ENCODE data around the gene KRTAP2-4.
"Not testable (repeated sequence)": the region's sequence is repeated elsewhere in the genome, so short reads cannot be mapped to it uniquely, and the experiment has no call there.

KRTAP2-4 gene

GRCh38 chr17:41073676-41074075 is 8.0 kb upstream of the KRTAP2-4 start:
- DNase-seq (ENCODE audit: low read depth, low spot score), result no peak
- no peaks in the 10 kb centered on the region for H3K9me3 ChIP-seq (ENCODE audit: low read depth, low read length)
- no peaks in the 10 kb centered on the region for H3K36me3 ChIP-seq (ENCODE audit: insufficient read depth, low read length)
- H3K9ac ChIP-seq (ENCODE audit: insufficient read length), result no peak overlapping the region
- no peak overlapping the region for H3K4me3 ChIP-seq
- H3K27ac ChIP-seq, result no peak overlapping the region
- TF ChIP-seq FOXP2 (optimal IDR thresholded peaks at IDR 0.05; ENCODE audit: control extremely low read depth, extremely low read length, insufficient read depth) (no peak), EZH2 (IDR thresholded peaks at IDR 0.05) (no peak), POLR2AphosphoS5 (IDR thresholded peaks at IDR 0.05; ENCODE audit: borderline replicate concordance, low read depth, low read length) (no peak)

GRCh38 chr17:41071606-41072360 is 6.1 kb upstream of the KRTAP2-4 start:
- H3K9me3 ChIP-seq (ENCODE audit: low read depth, low read length), result no peaks in the 10 kb centered on the region
- no peak for DNase-seq (ENCODE audit: low read depth, low spot score)
- no peak overlapping the region for H3K27ac ChIP-seq
- no peak overlapping the region for H3K9ac ChIP-seq (ENCODE audit: insufficient read length)
- no peak overlapping the region for H3K4me3 ChIP-seq
- no peaks in the 10 kb centered on the region for H3K36me3 ChIP-seq (ENCODE audit: insufficient read depth, low read length)
- TF ChIP-seq FOXP2 (optimal IDR thresholded peaks at IDR 0.05; ENCODE audit: control extremely low read depth, extremely low read length, insufficient read depth) (no peak), POLR2AphosphoS5 (IDR thresholded peaks at IDR 0.05; ENCODE audit: borderline replicate concordance, low read depth, low read length) (no peak), EZH2 (IDR thresholded peaks at IDR 0.05) (no peak)

DNA sequence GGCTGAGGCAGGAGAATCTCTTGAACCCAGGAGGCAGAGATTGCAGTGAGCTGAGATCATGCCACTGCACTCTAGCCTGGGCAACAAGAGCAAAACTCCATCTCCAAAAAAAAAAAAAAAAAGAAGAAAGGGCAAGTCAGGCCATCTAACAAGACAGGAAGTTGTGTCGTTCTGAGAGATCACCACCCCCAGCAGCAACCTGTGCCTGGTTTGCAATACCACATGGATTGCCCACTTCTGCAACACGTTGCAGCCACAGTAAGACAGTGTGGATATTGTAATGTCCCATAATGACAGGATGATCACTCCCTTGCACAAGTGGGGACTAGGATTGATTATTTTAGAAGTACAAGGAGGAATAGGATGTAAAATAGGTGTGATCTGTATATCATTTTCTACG is 3.4 kb upstream of the KRTAP2-4 start:
- H3K27ac ChIP-seq, result no peak overlapping the region
- no peak for TF ChIP-seq EZH2 (IDR thresholded peaks at IDR 0.05)
- no peaks in the 10 kb centered on the region for H3K9me3 ChIP-seq (ENCODE audit: low read depth, low read length)
- H3K36me3 ChIP-seq (ENCODE audit: insufficient read depth, low read length), result no peaks in the 10 kb centered on the region
- H3K9ac ChIP-seq (ENCODE audit: insufficient read length), result no peak overlapping the region
- H3K4me3 ChIP-seq, result no peak overlapping the region
- DNase-seq (ENCODE audit: low read depth, low spot score), result no peak

- no peak overlapping the region for H3K9ac ChIP-seq (ENCODE audit: insufficient read length)
- H3K4me3 ChIP-seq, result 0 out of 2 replicates have a peak overlapping the region, but pooled peaks have one; percentile 32
- H3K36me3 ChIP-seq (ENCODE audit: insufficient read depth, low read length), result no peaks in the 10 kb centered on the region
- no peak for DNase-seq (ENCODE audit: low read depth, low spot score)
- TF ChIP-seq FOXP2 (optimal IDR thresholded peaks at IDR 0.05; ENCODE audit: control extremely low read depth, extremely low read length, insufficient read depth), result peak; percentile 29
- TF ChIP-seq EZH2 (IDR thresholded peaks at IDR 0.05), result no peak
- no peak for TF ChIP-seq POLR2AphosphoS5 (IDR thresholded peaks at IDR 0.05; ENCODE audit: borderline replicate concordance, low read depth, low read length)
- H3K9me3 ChIP-seq (ENCODE audit: low read depth, low read length), result no peaks in the 10 kb centered on the region
- H3K27ac ChIP-seq, result peak overlapping the region; percentile 65
These were observed 1.6 kb upstream of the KRTAP2-4 start for GRCh38 chr17:41067281-41067680.

DNA sequence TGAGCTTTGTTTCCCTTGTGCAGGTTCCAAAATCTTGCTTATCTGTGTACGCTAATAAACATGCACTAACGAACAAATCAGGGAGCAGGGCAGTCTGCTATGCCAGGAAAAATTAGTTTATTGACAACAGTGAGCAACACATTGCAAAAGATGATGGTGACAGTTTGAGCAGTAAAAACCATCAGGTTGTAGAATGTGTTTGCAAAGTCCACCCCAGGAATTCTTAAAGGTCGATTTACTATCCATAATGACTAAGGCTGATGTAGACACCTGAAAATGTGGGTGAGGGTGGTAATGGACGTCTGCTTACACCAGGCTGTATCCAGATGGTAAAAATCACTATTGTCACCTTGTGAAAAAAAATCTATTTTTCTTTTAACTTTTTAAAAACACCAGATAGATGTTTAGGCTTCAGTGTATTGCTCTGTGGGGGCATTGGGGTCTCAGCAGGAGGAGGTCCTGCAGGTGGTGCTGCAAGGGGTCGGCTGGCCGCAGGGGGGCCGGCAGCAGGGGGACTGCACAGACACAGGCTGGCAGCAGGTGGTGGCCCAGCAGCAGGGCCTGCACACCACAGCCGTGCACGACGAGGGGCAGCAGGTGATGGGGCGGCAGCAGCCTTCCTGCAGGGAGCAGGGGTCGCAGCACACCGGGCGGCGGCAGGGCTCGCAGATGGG is 526 bp downstream of the KRTAP2-4 start:
- H3K9ac ChIP-seq (ENCODE audit: insufficient read length); H3K27ac ChIP-seq; H3K9me3 ChIP-seq (ENCODE audit: low read depth, low read length); H3K4me3 ChIP-seq; DNase-seq (ENCODE audit: low read depth, low spot score); H3K36me3 ChIP-seq (ENCODE audit: insufficient read depth, low read length): not testable (repeated sequence)

- H3K9me3 ChIP-seq (ENCODE audit: low read depth, low read length), result no peaks in the 10 kb centered on the region
- no peak overlapping the region for H3K9ac ChIP-seq (ENCODE audit: insufficient read length)
- no peaks in the 10 kb centered on the region for H3K36me3 ChIP-seq (ENCODE audit: insufficient read depth, low read length)
- no peak overlapping the region for H3K27ac ChIP-seq
- DNase-seq (ENCODE audit: low read depth, low spot score), result no peak
- H3K4me3 ChIP-seq, result no peak overlapping the region
- TF ChIP-seq EZH2 (IDR thresholded peaks at IDR 0.05) (no peak), FOXP2 (optimal IDR thresholded peaks at IDR 0.05; ENCODE audit: control extremely low read depth, extremely low read length, insufficient read depth) (no peak), POLR2AphosphoS5 (IDR thresholded peaks at IDR 0.05; ENCODE audit: borderline replicate concordance, low read depth, low read length) (no peak)
These were observed 1.4 kb downstream of the KRTAP2-4 start for GRCh38 chr17:41064301-41064700.

- no peak for DNase-seq (ENCODE audit: low read depth, low spot score)
- no peak overlapping the region for H3K27ac ChIP-seq
- H3K9me3 ChIP-seq (ENCODE audit: low read depth, low read length), result no peaks in the 10 kb centered on the region
- no peak overlapping the region for H3K4me3 ChIP-seq
- no peaks in the 10 kb centered on the region for H3K36me3 ChIP-seq (ENCODE audit: insufficient read depth, low read length)
- H3K9ac ChIP-seq (ENCODE audit: insufficient read length), result no peak overlapping the region
- no peak for TF ChIP-seq POLR2AphosphoS5 (IDR thresholded peaks at IDR 0.05; ENCODE audit: borderline replicate concordance, low read depth, low read length)
- TF ChIP-seq FOXP2 (optimal IDR thresholded peaks at IDR 0.05; ENCODE audit: control extremely low read depth, extremely low read length, insufficient read depth), result no peak
- no peak for TF ChIP-seq EZH2 (IDR thresholded peaks at IDR 0.05)
These were observed 2.2 kb downstream of the KRTAP2-4 start for GRCh38 chr17:41063449-41063848.

DNA sequence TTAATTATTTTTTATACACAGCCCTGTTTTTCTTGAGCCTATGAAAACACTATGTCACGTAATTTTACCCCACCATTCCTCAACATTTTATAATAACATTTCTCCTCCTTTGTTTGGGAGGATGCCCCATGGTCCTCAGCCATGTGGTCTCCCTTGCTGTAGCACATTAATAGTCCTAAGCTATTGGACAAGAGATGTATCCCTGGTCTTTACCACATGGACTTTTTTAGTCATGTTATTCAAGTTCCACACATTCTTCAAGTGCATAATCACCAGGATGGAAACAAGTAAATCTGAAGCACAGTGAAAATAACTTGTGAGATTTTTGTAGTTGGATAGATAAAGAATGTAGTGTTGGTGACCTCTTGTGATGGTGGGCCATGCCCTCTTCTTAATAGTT is 3.7 kb downstream of the KRTAP2-4 start:
- H3K9me3 ChIP-seq (ENCODE audit: low read depth, low read length), result no peaks in the 10 kb centered on the region
- no peak overlapping the region for H3K4me3 ChIP-seq
- H3K36me3 ChIP-seq (ENCODE audit: insufficient read depth, low read length), result no peaks in the 10 kb centered on the region
- no peak for DNase-seq (ENCODE audit: low read depth, low spot score)
- H3K9ac ChIP-seq (ENCODE audit: insufficient read length), result no peak overlapping the region
- TF ChIP-seq FOXP2 (optimal IDR thresholded peaks at IDR 0.05; ENCODE audit: control extremely low read depth, extremely low read length, insufficient read depth) (no peak), EZH2 (IDR thresholded peaks at IDR 0.05) (no peak), POLR2AphosphoS5 (IDR thresholded peaks at IDR 0.05; ENCODE audit: borderline replicate concordance, low read depth, low read length) (no peak)
- H3K27ac ChIP-seq, result peak overlapping the region; percentile 56; the same call in 1 of the 2 replicates
